ENCODE measurements around the gene KCNG2.

KCNG2 gene

DNA sequence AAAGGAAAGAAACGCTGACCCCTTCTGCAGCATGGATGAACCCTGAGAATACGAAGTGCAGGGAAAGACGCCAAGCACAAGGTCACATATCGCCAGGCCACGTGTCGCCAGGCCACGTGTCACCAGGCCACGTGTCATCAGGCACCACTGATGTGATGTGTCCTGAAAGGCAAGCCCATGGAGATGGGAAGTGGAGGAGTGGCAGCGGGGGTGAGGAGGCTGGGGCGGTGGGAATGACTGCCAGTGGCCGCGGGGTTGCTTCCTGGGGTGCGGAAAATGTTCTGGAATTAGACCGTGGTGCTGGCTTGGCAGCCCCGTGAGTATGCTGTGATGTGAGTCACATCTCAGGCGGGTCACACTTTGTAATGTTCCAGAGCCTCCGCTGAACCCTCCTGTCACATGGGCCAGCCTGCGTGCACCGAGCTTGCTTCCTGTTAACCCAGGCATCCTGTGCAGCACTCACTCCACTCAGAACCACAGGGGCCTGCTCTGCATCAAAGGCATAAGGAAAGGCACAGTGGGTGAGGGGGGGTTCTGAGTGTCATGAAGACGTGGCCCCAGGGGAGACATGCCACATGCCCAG is 114.8 kb downstream of the KCNG2 start:
- DNase-seq = peak; percentile 18

DNA sequence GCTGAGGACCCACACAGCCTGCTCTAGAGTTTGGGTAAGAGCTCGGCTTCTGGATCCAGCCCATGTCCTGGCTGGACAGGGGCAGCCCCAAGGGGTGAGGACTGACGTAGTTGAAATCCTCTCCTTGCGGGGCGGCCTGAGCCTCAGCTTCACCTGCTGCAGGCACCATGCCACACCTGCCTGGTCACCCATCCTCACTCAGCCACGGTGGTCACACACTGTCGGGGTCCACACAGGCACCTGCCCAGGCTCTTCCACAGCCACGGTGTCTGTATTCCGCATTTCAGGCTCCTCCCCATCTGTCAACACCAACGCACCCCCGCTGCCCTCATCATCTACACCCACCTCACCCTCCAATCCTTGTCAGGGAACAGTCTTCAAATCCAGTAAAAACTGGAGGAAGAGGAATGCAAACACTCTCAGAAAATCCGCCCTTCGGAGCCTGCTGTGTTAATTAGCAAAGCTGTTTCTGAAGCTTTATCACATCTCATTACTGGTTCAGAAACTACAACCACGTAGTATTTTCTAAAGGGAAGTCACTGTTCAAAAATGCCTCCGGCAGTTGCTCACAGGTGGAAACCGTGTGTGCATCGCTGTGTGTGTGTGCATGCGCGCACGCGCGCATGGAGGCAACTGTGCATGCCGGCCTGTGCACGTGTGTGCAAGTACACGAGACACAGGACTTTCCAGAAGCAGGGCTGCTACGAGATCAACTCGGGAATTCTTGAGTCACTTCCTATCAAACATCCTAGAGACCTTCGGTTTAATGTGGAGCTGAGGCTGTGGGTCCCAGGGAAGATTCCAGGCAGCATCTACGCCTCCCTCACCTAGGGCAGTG is 115.5 kb downstream of the KCNG2 start:
- DNase-seq = no peak

DNA sequence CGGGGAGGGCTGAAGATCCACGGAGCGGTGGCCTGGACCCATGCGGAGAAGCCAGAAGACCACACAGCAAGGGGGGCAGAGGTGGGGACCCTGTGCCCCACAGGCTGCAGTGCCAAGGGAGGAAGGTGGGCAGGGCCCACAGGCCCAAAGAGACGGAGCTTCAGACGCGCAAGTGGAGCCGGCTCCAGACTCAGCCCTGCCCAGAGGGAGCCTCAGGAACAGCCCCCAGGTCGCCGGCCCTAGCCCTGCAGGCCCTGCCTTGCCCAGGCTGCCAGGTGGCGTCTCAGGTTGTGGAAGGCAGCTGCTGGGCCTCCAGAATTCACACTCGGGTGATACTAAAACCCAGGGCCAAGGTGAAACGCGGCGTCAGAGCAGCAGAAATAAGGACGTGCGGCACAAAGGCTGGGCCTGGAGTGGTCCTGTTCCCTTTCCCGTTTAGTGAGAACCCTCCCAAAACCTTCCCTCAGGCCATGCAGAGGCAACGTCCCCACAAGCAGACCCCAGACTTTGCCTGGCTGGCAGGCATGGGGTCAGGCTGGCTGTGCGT is 116.9 kb downstream of the KCNG2 start:
- DNase-seq = no peak

DNA sequence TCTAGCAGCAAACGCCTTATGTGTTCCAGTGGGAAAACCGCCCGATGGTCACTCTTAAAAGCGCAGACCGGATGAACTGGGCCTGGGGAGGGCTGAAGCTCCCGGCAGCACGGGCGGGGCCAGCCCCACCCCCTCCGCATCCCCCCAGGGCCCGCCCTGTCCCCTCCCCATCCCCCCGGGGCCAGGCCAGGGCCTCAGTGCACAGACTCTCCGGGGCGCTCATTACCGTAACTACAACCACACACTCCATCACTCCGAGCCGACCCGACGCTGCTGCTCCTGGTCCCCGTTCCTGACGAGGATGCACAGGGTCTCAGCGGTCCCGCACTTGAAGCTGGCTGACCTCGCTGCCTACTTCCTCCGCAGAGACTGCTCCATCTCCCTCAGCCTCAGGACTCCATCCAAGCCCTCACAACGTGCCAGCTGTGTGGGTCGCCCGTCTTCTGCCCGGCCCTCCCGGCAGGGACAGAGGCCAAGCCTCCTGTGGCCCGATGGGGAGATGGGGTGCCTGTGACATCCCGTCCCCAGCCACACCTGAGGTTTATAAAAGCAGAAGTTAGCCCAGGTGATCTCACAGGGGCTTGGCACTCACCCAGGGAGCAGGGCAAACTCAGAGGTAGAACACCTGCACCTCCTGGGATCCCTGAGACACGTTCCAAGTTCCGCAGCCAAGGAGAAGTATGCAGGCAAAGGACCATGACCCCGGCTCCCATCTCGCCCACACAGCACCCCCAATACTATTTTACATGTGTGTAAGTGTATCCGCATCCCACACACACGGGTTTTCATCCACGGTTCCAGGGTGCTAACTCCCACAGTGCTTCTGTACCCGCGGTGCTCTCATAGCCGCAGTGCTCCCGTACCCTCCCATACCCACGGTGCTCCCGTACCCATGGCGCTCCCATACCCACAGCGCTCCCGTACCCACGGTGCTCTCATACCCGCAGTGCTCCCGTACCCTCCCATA is 117.7 kb downstream of the KCNG2 start:
- no peak for DNase-seq

DNA sequence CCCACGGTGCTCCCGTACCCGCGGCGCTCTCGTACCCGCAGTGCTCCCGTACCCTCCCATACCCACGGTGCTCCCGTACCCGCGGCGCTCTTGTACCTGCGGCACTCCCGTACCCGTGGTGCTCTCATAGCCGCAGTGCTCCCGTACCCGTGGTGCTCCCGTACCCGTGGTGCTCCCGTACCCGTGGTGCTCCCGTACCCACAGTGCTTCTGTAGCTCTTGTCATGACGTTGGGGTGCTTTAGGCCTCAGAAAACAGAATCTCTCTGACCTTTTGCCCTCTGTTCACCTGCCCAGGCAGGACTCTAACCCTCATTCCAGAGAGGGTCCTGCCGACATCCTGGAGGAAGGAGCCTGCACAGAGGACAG is 118.4 kb downstream of the KCNG2 start:
- no peak for DNase-seq

DNA sequence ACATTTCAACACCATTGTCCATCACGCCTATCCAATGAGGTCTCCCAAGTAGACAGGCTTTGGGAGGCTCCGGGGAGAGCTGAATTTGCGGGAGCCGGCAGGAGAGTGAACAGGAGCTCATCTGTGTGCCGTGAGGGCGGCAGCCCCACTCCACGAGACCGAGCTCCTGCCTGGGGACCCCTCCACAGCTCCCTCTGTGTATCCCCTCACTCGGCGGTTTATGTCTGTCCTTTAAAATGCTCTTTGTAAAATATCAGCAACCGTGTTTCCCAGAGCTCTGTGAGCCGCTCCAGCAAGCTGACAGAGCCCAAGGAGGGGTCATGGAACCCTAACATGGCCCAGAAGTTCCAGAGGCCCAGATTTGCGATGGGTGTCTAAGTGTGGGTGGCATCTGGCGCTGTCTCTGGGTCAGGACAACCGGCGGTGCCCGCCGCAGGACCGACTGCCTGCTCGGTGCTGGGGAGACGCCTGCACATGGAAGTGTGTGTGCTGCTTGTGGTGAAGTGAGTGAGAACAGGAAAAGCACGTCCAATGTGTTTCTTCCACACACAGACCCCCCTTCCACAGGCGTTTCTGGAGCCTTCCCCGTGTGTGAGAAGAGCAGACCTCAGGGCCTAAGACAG is 118.9 kb downstream of the KCNG2 start:
- no peak for DNase-seq

DNA sequence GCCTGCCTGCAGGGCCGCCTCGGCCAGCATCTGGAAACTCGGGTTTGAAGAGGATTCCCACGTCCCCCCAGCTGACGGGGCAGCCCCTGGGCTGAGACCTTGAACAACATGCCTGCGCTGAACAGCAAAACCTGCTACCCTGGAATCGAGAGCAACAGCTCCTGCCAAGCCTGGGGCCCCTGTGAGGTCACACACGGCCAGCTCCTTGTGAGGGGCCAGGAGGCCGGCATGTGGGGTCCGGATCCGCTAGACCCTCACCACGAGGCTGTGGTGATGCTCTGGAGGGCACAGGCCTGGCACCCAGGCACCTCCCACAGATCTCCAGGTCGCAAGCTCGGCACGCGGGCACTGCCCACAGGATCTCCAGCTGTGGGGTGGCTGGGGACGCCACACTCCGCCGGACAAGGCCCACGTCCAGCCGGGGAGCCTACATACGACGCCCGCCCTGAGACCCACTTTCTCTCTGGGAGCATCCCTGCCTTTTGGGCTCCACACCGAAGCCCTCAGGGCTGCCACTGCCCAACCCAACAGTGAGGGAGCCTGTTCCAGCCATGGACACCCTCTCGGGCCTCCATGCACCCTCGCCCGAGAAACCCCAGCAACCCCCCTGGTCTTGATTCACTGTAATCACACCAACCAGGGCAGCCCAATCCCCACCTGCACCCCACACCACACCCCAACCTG is 119.6 kb downstream of the KCNG2 start:
- DNase-seq = no peak

DNA sequence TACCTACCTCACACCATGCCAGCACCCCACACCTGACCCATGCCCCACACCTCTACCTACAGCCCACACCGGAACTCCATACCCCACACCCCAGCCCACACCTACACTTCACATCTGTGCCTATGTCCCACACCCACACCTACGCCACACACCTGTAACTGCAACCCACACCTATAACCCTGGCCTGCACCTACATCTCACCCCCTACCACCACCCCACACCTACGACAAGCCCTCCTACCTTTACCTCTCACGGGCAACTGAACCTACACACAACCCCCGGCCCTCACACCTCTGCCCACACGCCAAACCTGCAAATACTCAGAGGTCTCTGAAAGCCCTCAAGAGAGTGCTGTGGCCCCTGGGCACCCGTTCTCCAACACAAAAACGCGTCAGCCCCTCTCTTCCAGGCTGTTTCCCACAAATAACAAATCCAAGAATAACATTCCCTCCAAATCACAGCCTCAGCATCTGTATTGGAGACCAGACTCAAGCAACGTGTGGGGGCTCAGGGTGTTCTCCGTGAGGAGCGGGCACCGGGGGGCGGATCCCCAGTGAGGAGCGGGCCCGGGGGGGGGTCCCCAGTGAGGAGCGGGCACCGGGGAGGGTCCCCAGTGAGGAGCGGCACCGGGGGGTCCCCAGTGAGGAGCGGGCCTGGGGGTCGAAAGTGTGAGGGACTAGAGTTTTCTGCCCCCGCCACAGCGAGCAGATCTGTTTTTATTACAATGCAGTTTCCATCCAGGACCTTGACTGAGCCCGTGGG is 120.3 kb downstream of the KCNG2 start:
- DNase-seq = no peak

DNA sequence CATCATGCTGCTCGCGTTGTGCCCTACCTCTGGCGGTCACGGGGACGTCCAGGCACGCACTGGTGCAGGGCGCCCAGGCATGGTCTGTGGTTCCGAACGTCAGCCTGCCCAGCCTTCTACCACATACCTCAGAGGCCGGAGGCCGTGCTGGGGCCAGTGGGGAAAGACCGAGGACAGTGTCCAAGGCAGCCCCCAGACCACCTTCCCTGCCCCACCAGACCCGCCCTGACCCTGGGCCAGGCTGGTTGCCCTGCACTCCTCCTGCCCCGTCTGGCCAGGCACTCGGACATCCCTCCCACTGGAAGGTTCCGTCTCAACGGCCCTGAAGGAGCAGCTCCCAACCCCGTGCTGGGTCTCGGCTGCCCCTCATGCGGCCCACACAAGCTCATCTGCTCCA is 120.9 kb downstream of the KCNG2 start:
- no peak for DNase-seq

DNA sequence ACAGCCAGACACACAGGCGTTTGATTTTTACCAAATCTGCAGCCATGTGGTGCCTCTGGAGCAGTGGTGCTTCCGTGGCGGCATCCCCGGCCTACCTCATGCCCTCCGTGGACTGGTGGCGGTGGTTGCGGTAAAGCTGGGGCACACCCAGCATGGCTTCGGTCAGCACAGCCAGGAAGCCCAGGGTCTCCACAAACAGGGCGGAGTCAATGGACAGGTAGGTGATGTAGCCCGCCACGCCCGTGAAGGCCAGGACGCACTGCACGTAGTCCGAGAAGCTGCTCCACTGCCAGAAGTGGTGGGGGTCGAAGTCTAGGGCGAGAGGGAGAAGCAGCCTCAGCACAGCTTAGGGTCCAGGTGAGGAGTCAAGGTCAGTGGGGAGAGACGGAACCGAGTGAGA is 121.4 kb downstream of the KCNG2 start:
- no peak for DNase-seq

DNA sequence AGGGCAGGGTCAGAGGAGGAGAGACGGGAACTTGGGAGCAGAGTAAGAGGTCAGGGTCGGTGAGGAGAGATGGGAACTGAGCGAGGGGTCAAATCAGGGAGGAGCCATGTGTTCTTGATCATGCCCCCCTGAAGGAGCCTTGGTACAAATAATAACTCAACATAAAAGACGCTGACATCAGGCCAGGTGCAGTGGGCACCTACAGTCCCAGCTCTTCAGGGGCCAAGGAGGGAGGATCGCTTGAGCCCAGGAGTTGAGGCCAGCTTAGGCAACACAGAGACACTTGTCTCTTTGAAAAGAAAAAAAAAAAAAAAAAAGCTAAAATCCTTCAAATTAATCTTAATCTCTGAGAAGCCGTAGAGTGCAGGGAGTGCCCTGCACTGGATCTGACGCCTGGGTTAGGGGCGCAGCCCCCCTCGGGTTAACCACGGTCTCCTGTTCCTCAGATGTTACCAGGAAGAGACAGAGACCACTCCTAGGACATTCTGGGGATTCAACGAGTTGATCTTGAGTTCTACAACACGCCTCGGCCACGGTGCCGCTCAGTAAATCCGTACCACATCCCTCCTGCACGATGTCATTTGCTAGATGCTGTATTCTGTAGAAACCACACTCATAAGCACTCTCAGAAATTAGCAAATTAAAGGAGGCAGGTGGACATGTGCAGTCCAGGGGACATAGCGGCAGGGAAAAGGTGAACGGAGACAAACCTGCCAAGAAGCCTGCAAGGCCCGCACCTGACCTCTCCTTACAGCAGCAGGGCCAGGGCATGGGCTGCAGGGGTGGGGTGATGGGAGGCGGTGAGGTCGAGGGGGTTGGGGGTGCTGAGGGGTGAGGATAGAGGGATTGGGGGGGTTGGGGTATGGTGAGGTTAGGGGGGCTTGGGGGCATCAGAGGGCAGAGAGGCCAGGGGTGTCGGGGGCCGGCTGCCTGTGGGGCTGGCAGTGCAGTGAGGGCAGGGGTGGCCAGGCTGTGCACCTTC is 124.5 kb downstream of the KCNG2 start:
- no peak for DNase-seq

DNA sequence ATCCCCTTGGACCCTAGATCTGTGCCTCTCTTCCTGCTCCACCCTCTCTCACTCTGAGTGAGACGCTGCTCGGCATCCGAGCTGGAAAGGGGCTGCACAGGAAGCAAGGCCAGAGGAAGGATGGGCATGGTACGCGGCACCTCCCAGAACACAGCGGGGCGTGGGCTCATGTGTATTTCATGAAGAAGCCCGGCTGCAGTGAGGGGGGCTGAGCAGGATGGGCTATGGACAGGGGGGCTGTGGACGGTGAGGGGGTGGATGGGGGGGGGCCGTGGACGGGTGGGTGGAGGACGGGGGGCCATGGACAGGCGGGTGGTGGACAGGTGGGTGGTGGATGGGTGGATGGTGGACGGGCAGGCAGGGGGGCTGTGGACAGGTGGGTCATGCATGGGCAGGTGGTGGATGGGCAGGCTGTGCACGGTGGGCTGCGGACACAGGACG is 125.3 kb downstream of the KCNG2 start:
- no peak for DNase-seq

DNA sequence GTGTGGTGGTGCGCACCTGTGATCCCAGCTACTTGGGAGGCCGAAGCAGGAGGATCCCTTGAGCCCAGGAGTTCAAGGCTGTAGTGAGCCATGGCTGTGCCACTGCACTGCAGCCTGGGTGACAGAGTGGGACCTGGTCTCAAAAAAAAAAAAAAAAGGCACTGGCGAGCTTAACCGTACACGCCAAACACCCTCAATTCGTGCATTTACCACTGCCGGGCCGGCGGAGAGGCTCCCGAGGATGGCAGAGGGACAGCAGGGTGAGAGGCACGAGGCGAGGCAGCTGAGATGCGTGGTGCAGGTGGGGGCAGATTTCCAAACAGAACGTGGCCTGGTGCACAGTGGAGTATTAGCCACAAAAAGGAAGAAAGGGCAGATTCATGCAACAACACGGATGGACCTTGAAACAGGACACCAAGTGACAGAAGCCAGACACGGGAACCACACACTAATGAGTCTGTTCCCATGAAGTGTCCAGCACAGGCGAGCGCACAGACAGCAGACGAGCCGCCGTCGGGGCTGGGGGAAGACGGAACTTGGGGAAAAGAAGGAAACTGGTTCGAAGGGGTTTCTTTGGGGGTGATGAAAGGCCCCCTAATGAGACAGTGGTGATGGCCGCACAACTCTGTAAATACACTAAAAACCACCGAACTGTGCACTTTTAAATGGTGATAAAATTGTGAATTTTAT is 126.3 kb downstream of the KCNG2 start:
- DNase-seq = no peak

DNA sequence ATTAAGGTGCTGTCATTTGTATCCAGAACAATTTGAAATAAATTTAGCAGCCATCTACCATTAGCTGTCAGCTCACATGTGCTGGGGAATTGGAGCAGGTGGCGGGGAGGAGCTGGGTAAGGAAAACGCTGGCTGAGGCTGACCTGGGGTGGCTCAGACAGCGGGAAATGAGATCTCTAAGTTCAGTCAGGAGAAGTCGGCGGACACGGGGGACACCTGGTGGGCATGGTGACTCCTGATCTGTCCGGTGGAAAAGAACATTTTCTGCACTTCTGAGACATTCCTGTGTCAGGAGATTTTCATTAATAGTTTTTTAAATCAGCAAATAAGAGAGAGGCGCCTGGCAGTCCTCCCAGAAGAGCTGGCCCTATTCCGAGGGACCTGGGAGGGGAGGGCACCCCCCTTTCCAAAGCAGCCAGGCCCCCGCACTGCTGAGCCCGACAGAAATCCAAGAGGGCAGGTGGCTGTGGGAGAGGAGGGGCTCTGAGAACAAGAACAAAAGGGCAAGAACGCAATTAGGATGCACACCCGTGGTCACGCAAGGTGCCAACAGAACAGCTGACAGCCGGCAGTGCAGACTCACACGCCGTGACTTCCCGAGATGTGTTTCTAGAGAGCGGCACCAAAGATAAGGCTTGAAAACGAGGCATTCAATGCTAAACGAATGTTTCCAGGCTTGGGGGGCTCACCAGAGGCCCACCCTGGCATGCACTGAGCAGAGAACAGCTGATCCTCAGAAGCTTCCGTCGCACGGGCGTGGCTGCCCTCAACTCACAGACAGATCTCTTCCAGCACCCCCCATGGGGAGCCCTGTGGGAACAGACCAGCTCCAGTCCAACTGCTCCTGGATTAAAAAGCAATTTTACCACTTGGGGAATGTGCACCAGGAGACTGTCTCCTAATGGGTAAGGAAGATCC is 127.3 kb downstream of the KCNG2 start:
- DNase-seq = no peak

DNA sequence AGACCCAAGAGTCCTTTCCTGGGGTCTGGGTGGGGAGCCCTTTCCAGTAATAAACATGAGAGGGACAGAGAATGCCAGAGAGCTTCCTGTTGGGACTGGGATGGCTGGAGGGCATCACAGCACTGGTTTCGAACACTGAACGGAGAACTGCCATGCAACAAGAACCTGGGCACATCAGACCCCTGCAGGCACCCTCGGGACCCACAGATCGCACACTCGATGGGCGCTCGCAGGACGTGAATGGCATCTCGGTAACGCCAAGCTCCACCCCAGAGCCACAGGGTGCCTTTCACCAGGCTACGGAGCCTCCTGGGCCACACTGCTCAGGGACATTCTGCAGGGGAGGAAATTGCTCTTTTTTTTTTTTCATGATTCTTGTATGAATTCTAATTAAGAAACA is 128.6 kb downstream of the KCNG2 start:
- DNase-seq = no peak

DNA sequence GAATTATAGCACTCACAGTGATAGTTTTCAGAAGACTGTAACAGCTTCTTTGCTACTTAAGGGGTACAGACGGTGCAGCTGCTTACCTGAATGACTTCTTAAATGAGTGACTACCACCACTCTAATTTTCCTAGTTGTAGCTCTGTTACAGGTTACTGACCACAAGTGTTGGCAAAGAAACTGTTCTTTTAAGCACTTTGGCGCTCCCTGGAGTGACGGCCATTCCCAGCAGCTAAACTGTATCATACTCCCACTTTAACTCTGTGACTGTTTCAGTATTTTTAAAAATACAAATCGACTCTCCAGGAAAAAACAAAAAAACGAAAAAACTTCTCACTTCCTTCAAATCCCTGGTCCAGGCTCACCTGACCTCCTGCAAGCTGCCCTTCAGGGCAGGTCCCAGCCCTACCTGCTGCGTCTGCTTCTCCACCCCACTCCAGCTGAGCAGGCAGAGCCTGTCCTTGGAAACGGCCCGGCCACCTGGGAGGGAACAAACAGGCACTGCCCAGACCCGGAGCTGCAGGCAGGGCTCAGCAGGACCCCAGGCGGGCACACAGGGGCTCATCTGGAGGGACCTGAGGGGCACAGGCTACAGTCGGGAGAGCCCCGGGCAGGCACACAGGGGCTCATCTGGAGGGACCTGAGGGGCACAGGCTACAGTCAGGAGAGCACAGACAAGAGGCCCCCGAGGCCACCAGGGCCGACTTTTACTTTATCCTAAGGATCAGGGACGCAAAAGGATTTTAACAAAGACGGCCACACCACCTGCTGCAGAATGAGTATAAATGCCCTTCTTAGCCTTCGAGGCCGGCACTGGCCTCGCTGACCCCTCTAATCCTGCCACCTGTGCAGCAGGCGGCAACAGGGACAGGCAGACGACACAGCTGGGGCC is 129.2 kb downstream of the KCNG2 start:
- DNase-seq = no peak
